OCI-M2 (cell line): Measurements from ENCODE around the gene MYRIP.

Experiments
- DNase-seq: peaks from one replicate; lab custom pipeline; 2025; ENCODE audit not compliant: unreplicated experiment; lab: John Stamatoyannopoulos, UW

MYRIP gene

GRCh38 chr3:40178012-40178594, 368.7 kb downstream of the MYRIP start:
- no peak for DNase-seq

GRCh38 chr3:40179016-40179415, 369.6 kb downstream of the MYRIP start:
- peak; percentile 4 for DNase-seq

GRCh38 chr3:40181182-40181581, 371.8 kb downstream of the MYRIP start:
- no peak for DNase-seq

GRCh38 chr3:40185029-40185695, 375.8 kb downstream of the MYRIP start:
- no peak for DNase-seq

DNA sequence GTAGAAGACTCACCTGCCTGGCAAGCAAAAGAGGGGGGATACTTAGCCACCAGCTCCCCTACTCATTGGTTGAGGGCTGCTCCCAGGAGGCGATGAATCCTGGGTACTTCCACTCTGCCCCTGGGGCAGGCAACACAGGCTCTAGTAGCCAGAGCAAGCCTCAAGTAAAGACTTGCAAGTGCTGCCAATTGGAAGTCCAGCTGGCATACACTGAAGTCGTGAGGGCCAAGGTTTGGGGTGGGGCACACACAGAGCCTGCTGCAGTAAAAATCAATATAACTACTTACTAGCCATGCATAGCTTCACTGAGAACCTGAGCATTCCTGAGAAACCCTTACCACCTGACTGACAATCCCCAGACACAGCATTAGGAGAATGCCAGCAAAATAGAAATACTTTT, 377.1 kb downstream of the MYRIP start:
- no peak for DNase-seq

DNA sequence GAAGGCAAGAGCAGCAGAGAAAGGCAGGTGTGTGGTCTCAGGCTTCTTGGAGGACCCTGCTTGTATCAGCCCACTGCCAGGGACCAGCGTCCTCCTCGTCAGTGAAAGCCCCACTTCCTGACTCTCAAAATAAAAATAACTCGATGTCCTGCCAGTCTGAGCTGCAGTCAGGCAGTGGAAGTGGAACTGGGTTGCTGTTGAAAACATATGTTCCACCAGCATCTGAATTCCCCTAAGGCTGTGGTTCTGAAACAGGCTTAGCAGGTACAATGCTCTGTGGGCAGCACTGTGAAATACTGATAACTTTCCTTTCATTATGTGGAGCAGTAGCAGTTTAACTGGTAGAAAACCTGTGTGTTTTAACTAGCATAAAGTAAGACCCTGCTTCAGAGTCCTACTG, 378.5 kb downstream of the MYRIP start:
- DNase-seq: no peak

DNA sequence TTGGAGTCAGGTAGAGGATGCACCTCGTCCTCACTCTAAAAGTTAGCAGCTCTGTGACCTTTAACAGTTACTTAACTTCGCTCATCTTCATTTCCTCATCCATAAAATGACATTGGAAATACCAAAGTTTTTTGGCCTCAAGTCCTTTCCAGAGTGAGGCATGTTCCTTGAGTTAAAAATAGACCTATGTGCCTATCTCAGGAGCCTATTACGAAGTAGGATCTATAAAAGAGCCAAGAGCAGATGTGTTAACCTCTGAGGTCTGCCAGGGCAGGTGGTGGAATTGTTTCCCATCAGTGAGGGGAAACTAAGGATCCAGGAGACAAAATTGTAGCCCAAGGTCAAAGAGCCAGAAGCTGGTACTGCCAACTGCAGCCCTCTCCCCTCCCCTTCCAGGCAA, 379.7 kb downstream of the MYRIP start:
- no peak for DNase-seq

GRCh38 chr3:40190056-40190455, 380.6 kb downstream of the MYRIP start:
- no peak for DNase-seq

DNA sequence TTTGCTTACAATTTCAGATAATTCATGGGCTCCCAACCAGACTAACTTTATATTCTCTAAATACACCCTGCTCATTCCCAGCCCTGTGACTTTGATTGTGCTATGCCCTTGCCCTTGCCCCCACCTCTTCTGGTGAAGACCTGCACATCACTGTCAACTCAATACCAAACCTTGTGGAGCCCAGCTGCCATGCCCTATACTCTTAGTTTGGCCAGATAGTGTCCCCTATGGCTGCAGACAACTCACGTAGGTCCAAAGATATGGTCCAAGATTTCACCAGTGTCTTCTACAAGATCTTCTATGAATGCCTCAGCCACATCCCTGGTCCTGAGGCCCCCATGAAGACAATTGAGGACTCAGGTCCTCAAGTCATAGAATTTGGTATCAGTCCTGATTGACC, 381.8 kb downstream of the MYRIP start:
- no peak for DNase-seq

DNA sequence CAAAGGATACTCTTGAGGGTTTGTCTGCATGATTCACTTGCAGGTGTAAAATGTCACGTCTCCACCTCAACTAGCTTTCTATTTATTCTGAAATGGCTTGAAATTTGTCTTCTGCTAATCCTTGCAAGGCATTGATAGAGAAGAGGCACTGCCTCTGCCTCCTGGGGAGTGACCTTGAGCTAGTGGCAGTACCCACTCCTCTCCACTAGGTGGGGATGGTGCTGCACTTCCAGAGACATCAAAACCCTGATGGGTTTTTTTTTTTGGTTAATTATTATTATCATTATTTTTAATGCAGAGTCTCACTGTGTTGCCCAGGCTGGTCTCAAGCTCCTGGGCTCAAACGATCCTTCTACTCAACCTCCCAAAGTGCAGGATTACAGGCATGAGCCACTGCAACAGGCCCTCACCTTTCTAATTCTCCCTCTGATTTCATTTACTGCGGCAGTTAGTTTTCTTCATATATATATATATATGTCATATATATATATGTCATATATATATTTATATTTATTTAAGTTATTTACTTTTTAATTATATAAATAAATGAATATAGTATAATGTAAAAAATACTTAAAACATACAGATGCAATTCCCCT, 382.5 kb downstream of the MYRIP start:
- DNase-seq: no peak

- no peak for DNase-seq
These were observed 383.2 kb downstream of the MYRIP start for GRCh38 chr3:40192628-40193027.

GRCh38 chr3:40196966-40197365, 387.6 kb downstream of the MYRIP start:
- no peak for DNase-seq

DNA sequence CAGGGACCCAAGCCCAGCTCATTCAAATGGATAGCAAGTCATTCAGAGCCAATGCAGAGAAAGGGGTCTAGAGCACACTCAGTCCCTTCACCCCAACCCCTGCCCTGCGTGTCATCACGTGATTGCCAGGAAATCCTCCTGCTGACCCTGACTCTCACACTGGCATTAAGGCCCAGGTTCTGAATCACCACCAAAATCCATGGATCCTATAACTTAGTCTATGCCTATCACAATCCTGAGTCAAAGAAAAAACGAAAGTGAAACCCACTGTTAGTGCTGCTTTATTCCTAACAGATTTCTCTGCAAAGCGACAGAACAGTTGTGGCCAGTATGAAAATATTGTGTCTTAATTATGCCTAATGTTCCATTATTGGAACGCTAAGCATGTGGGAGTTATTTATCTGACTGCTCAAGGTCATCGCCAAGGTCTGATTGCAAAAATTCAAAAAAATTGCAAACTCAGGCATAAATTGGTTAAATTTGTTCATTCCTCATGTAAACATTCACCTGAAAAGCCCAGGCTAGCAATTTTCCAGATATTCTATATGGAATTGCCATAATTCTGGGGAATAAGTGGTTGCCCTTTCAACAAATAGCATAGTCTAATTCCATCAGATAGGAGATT, 391.4 kb downstream of the MYRIP start:
- DNase-seq: no peak

GRCh38 chr3:40201770-40202169, 392.4 kb downstream of the MYRIP start:
- no peak for DNase-seq

GRCh38 chr3:40206522-40206921, 397.1 kb downstream of the MYRIP start:
- no peak for DNase-seq

GRCh38 chr3:40207796-40208195, 398.4 kb downstream of the MYRIP start:
- no peak for DNase-seq

GRCh38 chr3:40208251-40208650, 398.8 kb downstream of the MYRIP start:
- DNase-seq: no peak

- DNase-seq: no peak
These were observed 402.2 kb downstream of the MYRIP start for GRCh38 chr3:40211579-40211978.

GRCh38 chr3:40213556-40213955, 404.1 kb downstream of the MYRIP start:
- no peak for DNase-seq

GRCh38 chr3:40215015-40215414, 405.6 kb downstream of the MYRIP start:
- no peak for DNase-seq

GRCh38 chr3:40216471-40216870, 407.1 kb downstream of the MYRIP start:
- DNase-seq: no peak

DNA sequence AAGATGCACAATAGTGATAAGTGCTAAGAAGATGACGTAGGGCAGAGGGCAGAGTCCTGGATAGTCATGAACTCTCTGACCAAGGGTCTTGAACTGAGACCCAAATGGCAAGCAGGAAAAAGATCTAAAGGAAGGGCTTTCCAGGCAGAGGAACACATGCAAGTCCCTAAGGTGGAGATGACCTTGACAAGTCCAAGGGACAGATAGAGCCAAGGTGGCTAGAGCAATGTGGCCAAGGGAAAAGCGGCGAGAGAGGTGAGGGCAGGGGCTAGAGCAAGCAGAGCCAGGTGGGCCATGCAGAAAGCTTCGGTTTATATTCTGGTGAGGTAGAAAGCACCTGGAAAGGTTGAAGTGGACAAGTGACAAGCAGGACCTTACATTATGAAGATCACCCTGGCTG, 414.4 kb downstream of the MYRIP start:
- DNase-seq: no peak
